Natural killer cell (primary cell): ENCODE results near the gene CAMK2N1. TPM values are rescaled to one million over a fixed set of nuclear protein-coding genes. Genes with fewer than 3 reads are reported as not detected.

Experiments used
- ATAC-seq, 3 donors: fragments of 150-1000 bp in 2 of 3; fragments of 200-7000 bp in 1 of 3; cut with Tn5 transposase; 1 replicate in 1 of 3; 2 replicates in 2 of 3; pipeline ENCODE4 v1.10.0; 2021; ENCODE audit warnings: mild to moderate bottlenecking in 2 of 3, moderate library complexity in 2 of 3
- DNase-seq, 2 donors: peaks; one replicate each; pipeline versions ENCODE4 v3.0.0 to v3.0.0-alpha.2; 2013 to 2021; ENCODE audit warnings: mixed read lengths in 1 of 2
- H3K27ac ChIP-seq: one replicate; pipeline ENCODE4 v1.5.1; 2013; ENCODE audit warnings: mild to moderate bottlenecking, low read length
- H3K27me3 ChIP-seq: one replicate; pipeline ENCODE4 v1.6.1; 2013; ENCODE audit warnings: low read length; ENCODE audit not compliant: control insufficient read depth, insufficient read depth
- H3K36me3 ChIP-seq: one replicate; pipeline ENCODE4 v1.6.1; 2013; ENCODE audit warnings: low read length; ENCODE audit not compliant: control insufficient read depth, insufficient read depth
- H3K4me1 ChIP-seq: one replicate; pipeline ENCODE4 v1.6.1; 2013; ENCODE audit warnings: low read length; ENCODE audit not compliant: control insufficient read depth, insufficient read depth
- H3K4me3 ChIP-seq: one replicate; pipeline ENCODE4 v1.5.1; 2013; ENCODE audit warnings: low read length
- H3K9me3 ChIP-seq: one replicate; pipeline ENCODE4 v1.6.1; 2013; ENCODE audit warnings: low read length; ENCODE audit not compliant: control insufficient read depth, insufficient read depth
- H3K27ac Mint-ChIP-seq, 2 donors: one replicate each; pipeline ENCODE4 v1.8.0; 2022; ENCODE audit warnings: mild to moderate bottlenecking in 2 of 2, mixed read lengths in 2 of 2, moderate library complexity in 1 of 2
- H3K27me3 Mint-ChIP-seq, 2 donors: one replicate each; pipeline ENCODE4 v1.8.0; 2022; ENCODE audit warnings: low read depth in 2 of 2, mixed read lengths in 2 of 2
- H3K36me3 Mint-ChIP-seq: one replicate; pipeline ENCODE4 v1.8.0; 2022; ENCODE audit warnings: mixed read lengths
- H3K4me1 Mint-ChIP-seq, 2 donors: one replicate each; pipeline ENCODE4 v1.8.0; 2022; ENCODE audit warnings: mixed read lengths in 2 of 2
- H3K4me3 Mint-ChIP-seq: one replicate; pipeline ENCODE4 v1.8.0; 2022; ENCODE audit warnings: mild to moderate bottlenecking, moderate library complexity, mixed read lengths
- H3K9me3 Mint-ChIP-seq, 2 donors: one replicate each; pipeline ENCODE4 v1.8.0; 2022; ENCODE audit warnings: mixed read lengths in 2 of 2
- CTCF ChIP-seq: fragments of 200-600 bp; IDR thresholded peaks from one replicate; pipeline ENCODE4 v1.8.0; 2022; ENCODE audit warnings: antibody characterized with exemption
- WGBS: methylation state at CpG from one replicate; pipeline ENCODE4 v1.1.7; 2013; ENCODE audit warnings: missing lambda C conversion rate; ENCODE audit not compliant: insufficient coverage; 5-methylcytosine and 5-hydroxymethylcytosine counted together
- intact Hi-C: fragments of 100-400 bp; cut with micrococcal nuclease; formaldehyde crosslinking; loops from one replicate; pipeline ENCODE4 v1.14.2; 2022
- total RNA-seq, 4 donors: library from RNA; stranded (reverse); fragments of 120-200 nt in 1 of 4; gene quantifications; one replicate each; pipeline versions ENCODE4 v1.2.3 to v1.2.4, GENCODE V29; 2013 to 2022

CAMK2N1 gene
- total RNA-seq, 3 donors from 2014 or later (not counting 1 experiment from before 2014, with no cell fraction given) = 1.6 to 2.6 (median 1.6) TPM

- Mint-ChIP-seq H3K9me3 (no peaks in the 10 kb centered on the region), H3K27ac (no peak overlapping the region), H3K36me3 (no peaks in the 10 kb centered on the region), H3K27me3 (peaks cover 11 to 18% of the 10 kb centered on the region in 2 donors), H3K4me3 (no peak overlapping the region), H3K4me1 (no peaks in the 10 kb centered on the region)
- TF ChIP-seq CTCF = no peak
- no peak overlapping the region for H3K27ac ChIP-seq
- ATAC-seq (no peak), DNase-seq (no peak)
- H3K4me1 ChIP-seq = no peaks in the 10 kb centered on the region
- no peaks in the 10 kb centered on the region for H3K9me3 ChIP-seq
- H3K36me3 ChIP-seq = no peaks in the 10 kb centered on the region
- no peak overlapping the region for H3K4me3 ChIP-seq
- no peaks in the 10 kb centered on the region for H3K27me3 ChIP-seq
- WGBS = 80% methylated on average over 11 of the region's 11 CpGs
- intact Hi-C loops = no loop called here
These were observed 42.1 kb downstream of the CAMK2N1 start for GRCh38 chr1:20443703-20444586.

GRCh38 chr1:20442920-20443625 lies 42.9 kb downstream of the CAMK2N1 start:
- Histone ChIP-seq H3K4me1 (no peaks in the 10 kb centered on the region), H3K36me3 (no peaks in the 10 kb centered on the region), H3K4me3 (no peak overlapping the region), H3K9me3 (no peaks in the 10 kb centered on the region), H3K27ac (no peak overlapping the region), H3K27me3 (no peaks in the 10 kb centered on the region)
- H3K36me3 Mint-ChIP-seq = no peaks in the 10 kb centered on the region
- H3K9me3 Mint-ChIP-seq = no peaks in the 10 kb centered on the region
- ATAC-seq (no peak), DNase-seq (no peak)
- peaks cover 13 to 21% of the 10 kb centered on the region in 2 donors for H3K27me3 Mint-ChIP-seq
- intact Hi-C loops = no loop called here
- no peaks in the 10 kb centered on the region for H3K4me1 Mint-ChIP-seq
- H3K27ac Mint-ChIP-seq = no peak overlapping the region
- 80% methylated on average over 5 of the region's 5 CpGs for WGBS
- H3K4me3 Mint-ChIP-seq = no peak overlapping the region
- no peak for TF ChIP-seq CTCF

GRCh38 chr1:20440785-20441200 lies 45.2 kb downstream of the CAMK2N1 start:
- intact Hi-C loops = no loop called here
- H3K27me3 Mint-ChIP-seq = peaks cover 5 to 18% of the 10 kb centered on the region in 2 donors
- WGBS = 32% methylated on average over 5 of the region's 6 CpGs

More at GRCh38 chr1:20440785-20441200, 45.2 kb downstream of the CAMK2N1 start:
- Histone ChIP-seq H3K27me3 (no peaks in the 10 kb centered on the region), H3K27ac (no peak overlapping the region), H3K9me3 (no peaks in the 10 kb centered on the region), H3K4me1 (no peaks in the 10 kb centered on the region), H3K36me3 (no peaks in the 10 kb centered on the region), H3K4me3 (no peak overlapping the region)
- DNase-seq (peak in 1 of 2 donors; percentile 63), ATAC-seq (peak in 2 of 3 donors; percentile 50 to 68)
- Mint-ChIP-seq H3K36me3 (no peaks in the 10 kb centered on the region), H3K9me3 (no peaks in the 10 kb centered on the region), H3K4me3 (no peak overlapping the region), H3K27ac (no peak overlapping the region), H3K4me1 (no peaks in the 10 kb centered on the region)
- no peak for TF ChIP-seq CTCF
